Neural progenitor cell (in vitro differentiated cells): ENCODE measurements around the gene TMEM119. TPM values are rescaled to one million over a fixed set of nuclear protein-coding genes. Genes with fewer than 3 reads are reported as not detected.

ENCODE experiments used
- DNase-seq: peaks from one replicate; pipeline ENCODE4 v3.0.0-alpha.2; 2016; ENCODE audit warnings: low spot score
- H2AFZ ChIP-seq: fragments of 200-600 bp; sonication (generic); replicated peaks from 2 replicates; pipeline ENCODE4 v1.6.1; 2016; ENCODE audit warnings: antibody characterized with exemption
- H3F3A ChIP-seq: fragments of 200-600 bp; sonication (generic); 2 replicates; pipeline ENCODE4 v1.6.1; 2016; ENCODE audit warnings: antibody characterized with exemption, low read depth
- H3K27ac ChIP-seq: fragments of 200-600 bp; sonication (generic); 2 replicates; pipeline ENCODE4 v1.5.1; 2016; ENCODE audit warnings: mild to moderate bottlenecking
- H3K27me3 ChIP-seq: fragments of 200-600 bp; sonication (generic); 2 replicates; pipeline ENCODE4 v1.6.1; 2016; ENCODE audit warnings: mild to moderate bottlenecking, moderate library complexity
- H3K36me3 ChIP-seq: fragments of 200-600 bp; sonication (generic); 2 replicates; pipeline ENCODE4 v1.5.1; 2016
- H3K4me1 ChIP-seq: fragments of 200-600 bp; sonication (generic); 2 replicates; pipeline ENCODE4 v1.6.1; 2016; ENCODE audit warnings: mixed run types
- H3K4me2 ChIP-seq: fragments of 200-600 bp; sonication (generic); 2 replicates; pipeline ENCODE4 v1.6.1; 2016
- H3K4me3 ChIP-seq: fragments of 200-600 bp; sonication (generic); 2 replicates; pipeline ENCODE4 v1.5.1; 2016
- H3K79me2 ChIP-seq: fragments of 200-600 bp; sonication (generic); 2 replicates; pipeline ENCODE4 v1.6.1; 2016; ENCODE audit warnings: low read depth
- H3K9ac ChIP-seq: fragments of 200-600 bp; sonication (generic); 2 replicates; pipeline ENCODE4 v1.6.1; 2016
- H3K9me3 ChIP-seq: fragments of 200-600 bp; sonication (generic); 2 replicates; pipeline ENCODE4 v1.5.1; 2016; ENCODE audit warnings: low read depth
- H4K20me1 ChIP-seq: fragments of 200-600 bp; sonication (generic); 2 replicates; pipeline ENCODE4 v1.6.1; 2016; ENCODE audit warnings: low read depth
- H3K27ac Mint-ChIP-seq: 3 replicates; pipeline ENCODE4 v1.8.0; 2021; ENCODE audit warnings: mixed read lengths
- H3K27me3 Mint-ChIP-seq: 2 replicates; pipeline ENCODE4 v1.8.0; 2022; ENCODE audit warnings: low read depth, mild to moderate bottlenecking, inconsistent platforms, moderate library complexity, mixed read lengths; ENCODE audit not compliant: insufficient read depth
- H3K36me3 Mint-ChIP-seq: 3 replicates; pipeline ENCODE4 v1.8.0; 2021; ENCODE audit warnings: mixed read lengths
- H3K4me1 Mint-ChIP-seq: 3 replicates; pipeline ENCODE4 v1.8.0; 2021; ENCODE audit warnings: mixed read lengths
- H3K4me3 Mint-ChIP-seq: 3 replicates; pipeline ENCODE4 v1.8.0; 2021; ENCODE audit warnings: mild to moderate bottlenecking, moderate library complexity, mixed read lengths
- H3K9me3 Mint-ChIP-seq: 3 replicates; pipeline ENCODE4 v1.8.0; 2020; ENCODE audit warnings: mixed read lengths
- EZH2 ChIP-seq: fragments of 200-600 bp; sonication (generic); IDR thresholded peaks from 2 replicates; pipeline ENCODE4 v1.6.1; 2017; ENCODE audit warnings: antibody characterized with exemption, mild to moderate bottlenecking, moderate library complexity
- EZH2phosphoT487 ChIP-seq: fragments of 200-600 bp; sonication (generic); IDR thresholded peaks from 2 replicates; pipeline ENCODE4 v1.6.1; 2017; ENCODE audit warnings: antibody characterized with exemption
- total RNA-seq: library from RNA; depleted of rRNA; stranded (reverse); fragments of >200 nt; gene quantifications from 2 replicates; pipeline ENCODE4 v1.2.3, GENCODE V29; 2015; ENCODE audit warnings: low replicate concordance
- TF ChIP-seq, protein P1 (sequence below): fragments of 200-600 bp; sonication (generic); IDR thresholded peaks from 2 replicates; pipeline ENCODE4 v1.5.1; 2017; ENCODE audit warnings: antibody characterized with exemption, mild to moderate bottlenecking

The TMEM119 gene
- total RNA-seq, 1 donor from 2014 or later: 0.97 TPM

- Histone ChIP-seq H4K20me1 (peaks cover 22% of the 10 kb centered on the region), H3K27ac (peak overlapping the region; percentile 50), H3K36me3 (peaks cover 6% of the 10 kb centered on the region), H3K79me2 (peaks cover 49% of the 10 kb centered on the region), H3K4me3 (peak overlapping the region; percentile 67), H3K4me2 (peak overlapping the region; percentile 89), H2AFZ (peak overlapping the region; percentile 77), H3F3A (peaks cover 9% of the 10 kb centered on the region), H3K9ac (peak overlapping the region; percentile 76), H3K9me3 (no peaks in the 10 kb centered on the region), H3K4me1 (peaks cover 6% of the 10 kb centered on the region), H3K27me3 (no peaks in the 10 kb centered on the region)
- Mint-ChIP-seq H3K27ac (no peak overlapping the region), H3K36me3 (peaks cover 10% of the 10 kb centered on the region), H3K4me1 (peaks cover 28% of the 10 kb centered on the region), H3K27me3 (peaks cover 7% of the 10 kb centered on the region), H3K9me3 (no peaks in the 10 kb centered on the region), H3K4me3 (peak overlapping the region; percentile 100)
- no peak for TF ChIP-seq EZH2
- TF ChIP-seq, protein P1, sequence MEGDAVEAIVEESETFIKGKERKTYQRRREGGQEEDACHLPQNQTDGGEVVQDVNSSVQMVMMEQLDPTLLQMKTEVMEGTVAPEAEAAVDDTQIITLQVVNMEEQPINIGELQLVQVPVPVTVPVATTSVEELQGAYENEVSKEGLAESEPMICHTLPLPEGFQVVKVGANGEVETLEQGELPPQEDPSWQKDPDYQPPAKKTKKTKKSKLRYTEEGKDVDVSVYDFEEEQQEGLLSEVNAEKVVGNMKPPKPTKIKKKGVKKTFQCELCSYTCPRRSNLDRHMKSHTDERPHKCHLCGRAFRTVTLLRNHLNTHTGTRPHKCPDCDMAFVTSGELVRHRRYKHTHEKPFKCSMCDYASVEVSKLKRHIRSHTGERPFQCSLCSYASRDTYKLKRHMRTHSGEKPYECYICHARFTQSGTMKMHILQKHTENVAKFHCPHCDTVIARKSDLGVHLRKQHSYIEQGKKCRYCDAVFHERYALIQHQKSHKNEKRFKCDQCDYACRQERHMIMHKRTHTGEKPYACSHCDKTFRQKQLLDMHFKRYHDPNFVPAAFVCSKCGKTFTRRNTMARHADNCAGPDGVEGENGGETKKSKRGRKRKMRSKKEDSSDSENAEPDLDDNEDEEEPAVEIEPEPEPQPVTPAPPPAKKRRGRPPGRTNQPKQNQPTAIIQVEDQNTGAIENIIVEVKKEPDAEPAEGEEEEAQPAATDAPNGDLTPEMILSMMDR: peak; percentile 82
- TF ChIP-seq EZH2phosphoT487: no peak
- DNase-seq: peak; percentile 85
Observed at GRCh38 chr12:108563136-108563803, 34.6 kb downstream of the TMEM119 start.

DNA sequence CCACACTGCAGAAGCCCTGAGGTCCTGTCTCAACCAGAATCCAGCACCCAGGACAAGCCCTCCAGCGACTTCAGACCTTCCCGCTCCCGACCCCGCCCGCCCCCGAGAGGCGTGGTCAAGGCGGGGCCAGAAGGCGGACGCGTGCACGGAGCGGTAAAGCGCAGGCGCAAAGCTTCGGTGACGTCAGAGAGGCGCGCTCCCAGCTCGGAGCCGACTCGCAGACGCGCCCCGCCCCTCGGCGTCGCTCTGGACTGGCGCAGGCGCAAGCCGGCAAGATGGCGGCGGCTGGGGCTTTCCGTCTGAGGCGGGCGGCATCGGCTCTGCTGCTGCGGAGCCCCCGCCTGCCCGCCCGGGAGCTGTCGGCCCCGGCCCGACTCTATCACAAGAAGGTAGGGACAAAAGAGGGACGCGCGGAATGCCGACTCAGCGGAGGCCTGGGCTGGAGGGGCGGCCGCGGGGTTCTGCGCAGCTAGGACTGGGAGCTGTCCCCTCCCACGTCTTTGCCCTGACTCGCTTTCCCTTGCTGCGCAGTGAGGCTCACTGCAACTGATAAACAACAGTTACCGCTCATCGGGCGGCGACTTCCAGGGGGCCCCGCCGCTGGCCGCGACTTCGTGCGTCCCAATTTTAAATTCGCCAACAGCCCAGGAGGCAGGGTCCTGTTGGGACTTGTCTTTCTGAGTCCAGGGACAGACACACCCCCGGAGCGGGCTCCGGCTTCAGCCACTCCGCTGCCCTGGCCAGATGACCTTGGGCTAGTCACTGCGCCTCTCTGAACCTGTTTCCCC is 35.3 kb downstream of the TMEM119 start, which contains the start of gene ISCU:
Gene ISCU (plus strand): TSS at position 249 of the 788 bp plus-strand sequence. CDS start 27 bp downstream, at position 276.
- Histone ChIP-seq H3K27ac (peak within 1 kb of the TSS; percentile 95), H3K9me3 (no peaks in the 10 kb centered on the region), H3K9ac (peak within 1 kb of the TSS; percentile 91), H3K4me2 (peak within 1 kb of the TSS; percentile 89), H3K27me3 (no peaks in the 10 kb centered on the region), H3K79me2 (peaks cover 56% of the 10 kb centered on the region), H4K20me1 (peaks cover 28% of the 10 kb centered on the region), H2AFZ (peak within 1 kb of the TSS; percentile 94), H3F3A (peaks cover 9% of the 10 kb centered on the region), H3K4me3 (peak within 1 kb of the TSS; percentile 67), H3K36me3 (peaks cover 6% of the 10 kb centered on the region), H3K4me1 (peaks cover 6% of the 10 kb centered on the region)
- Mint-ChIP-seq H3K4me1 (peaks cover 33% of the 10 kb centered on the region), H3K36me3 (peaks cover 7% of the 10 kb centered on the region), H3K27me3 (peaks cover 7% of the 10 kb centered on the region), H3K9me3 (no peaks in the 10 kb centered on the region), H3K4me3 (peak within 1 kb of the TSS; percentile 100), H3K27ac (peak within 1 kb of the TSS; percentile 100)
- DNase-seq: peak; percentile 99
- TF ChIP-seq EZH2phosphoT487 (no peak), EZH2 (no peak)
- TF ChIP-seq, protein P1: no peak

- Histone ChIP-seq H3K4me3 (peak overlapping the region; percentile 67), H3F3A (peaks cover 10% of the 10 kb centered on the region), H3K79me2 (peaks cover 63% of the 10 kb centered on the region), H3K9me3 (no peaks in the 10 kb centered on the region), H3K4me2 (peak overlapping the region; percentile 84), H3K27ac (peak overlapping the region; percentile 95), H3K27me3 (no peaks in the 10 kb centered on the region), H3K9ac (peak overlapping the region; percentile 91), H3K4me1 (peaks cover 6% of the 10 kb centered on the region), H4K20me1 (peaks cover 33% of the 10 kb centered on the region), H2AFZ (peak overlapping the region; percentile 94), H3K36me3 (peaks cover 6% of the 10 kb centered on the region)
- Mint-ChIP-seq H3K36me3 (peaks cover 4% of the 10 kb centered on the region), H3K4me1 (peaks cover 37% of the 10 kb centered on the region), H3K4me3 (peak overlapping the region; percentile 100), H3K27ac (peak overlapping the region; percentile 100), H3K9me3 (no peaks in the 10 kb centered on the region), H3K27me3 (peaks cover 7% of the 10 kb centered on the region)
- TF ChIP-seq, protein P1: no peak
- DNase-seq: peak; percentile 53
Observed at GRCh38 chr12:108561852-108562347, 36.0 kb downstream of the TMEM119 start.
